AG09319 (cell line): Measurements from ENCODE around the gene PRPH.

Experiments
- DNase-seq: peaks from one replicate; pipeline ENCODE4 v3.0.0-alpha.2; 2010; ENCODE audit warnings: low read depth; ENCODE audit errors: extremely low read depth
- TF ChIP-seq, protein P1 (sequence below): IDR thresholded peaks from 2 replicates; pipeline ENCODE4 v1.5.1; 2011; ENCODE audit warnings: low read depth, mild to moderate bottlenecking, inconsistent platforms, low read length, moderate library complexity

PRPH gene

DNA sequence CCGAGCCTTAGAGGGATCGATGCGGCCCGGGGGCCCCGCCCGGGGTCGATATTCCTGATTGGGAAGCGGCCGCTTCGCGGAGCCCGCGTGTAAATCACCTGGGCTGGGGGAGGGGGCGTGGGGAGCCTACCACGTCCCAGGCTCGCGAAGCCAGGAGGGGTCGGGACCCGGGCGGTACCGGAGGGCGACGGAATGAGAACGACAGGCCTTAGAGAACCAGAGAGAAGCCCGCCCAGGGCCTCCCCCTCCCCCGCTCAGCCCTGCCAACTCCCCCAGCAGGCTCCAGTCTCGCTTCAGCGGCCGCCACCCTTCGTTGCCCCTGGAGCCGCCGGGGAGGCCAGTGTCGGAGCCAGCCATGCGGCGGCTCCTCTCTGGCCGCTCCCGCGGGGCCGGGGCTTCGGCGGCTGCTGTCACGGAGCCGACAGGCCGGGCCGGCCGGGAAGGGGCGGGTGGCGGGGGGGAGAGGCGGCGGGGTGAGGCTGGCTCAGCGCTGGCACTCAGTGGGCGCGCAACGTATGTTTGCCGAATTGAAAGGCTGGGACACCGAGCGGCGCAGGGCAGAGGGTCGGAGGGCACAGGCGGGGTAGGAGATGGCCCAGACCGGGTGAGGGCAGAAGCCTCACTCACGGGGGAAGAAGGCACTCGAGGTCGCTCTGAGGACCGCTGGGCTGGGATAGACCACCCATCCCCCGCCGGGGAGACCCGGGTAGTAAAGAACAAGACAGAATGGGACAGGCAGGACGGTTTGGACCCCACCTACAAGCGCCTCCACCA is 50.3 kb downstream of the PRPH start:
- TF ChIP-seq, protein P1, sequence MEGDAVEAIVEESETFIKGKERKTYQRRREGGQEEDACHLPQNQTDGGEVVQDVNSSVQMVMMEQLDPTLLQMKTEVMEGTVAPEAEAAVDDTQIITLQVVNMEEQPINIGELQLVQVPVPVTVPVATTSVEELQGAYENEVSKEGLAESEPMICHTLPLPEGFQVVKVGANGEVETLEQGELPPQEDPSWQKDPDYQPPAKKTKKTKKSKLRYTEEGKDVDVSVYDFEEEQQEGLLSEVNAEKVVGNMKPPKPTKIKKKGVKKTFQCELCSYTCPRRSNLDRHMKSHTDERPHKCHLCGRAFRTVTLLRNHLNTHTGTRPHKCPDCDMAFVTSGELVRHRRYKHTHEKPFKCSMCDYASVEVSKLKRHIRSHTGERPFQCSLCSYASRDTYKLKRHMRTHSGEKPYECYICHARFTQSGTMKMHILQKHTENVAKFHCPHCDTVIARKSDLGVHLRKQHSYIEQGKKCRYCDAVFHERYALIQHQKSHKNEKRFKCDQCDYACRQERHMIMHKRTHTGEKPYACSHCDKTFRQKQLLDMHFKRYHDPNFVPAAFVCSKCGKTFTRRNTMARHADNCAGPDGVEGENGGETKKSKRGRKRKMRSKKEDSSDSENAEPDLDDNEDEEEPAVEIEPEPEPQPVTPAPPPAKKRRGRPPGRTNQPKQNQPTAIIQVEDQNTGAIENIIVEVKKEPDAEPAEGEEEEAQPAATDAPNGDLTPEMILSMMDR: no peak

GRCh38 chr12:49345825-49346658 is 51.1 kb downstream of the PRPH start:
- TF ChIP-seq, protein P1: no peak
- DNase-seq: no peak

More for the DNA sequence above, 50.3 kb downstream of the PRPH start:
- DNase-seq: no peak

DNA sequence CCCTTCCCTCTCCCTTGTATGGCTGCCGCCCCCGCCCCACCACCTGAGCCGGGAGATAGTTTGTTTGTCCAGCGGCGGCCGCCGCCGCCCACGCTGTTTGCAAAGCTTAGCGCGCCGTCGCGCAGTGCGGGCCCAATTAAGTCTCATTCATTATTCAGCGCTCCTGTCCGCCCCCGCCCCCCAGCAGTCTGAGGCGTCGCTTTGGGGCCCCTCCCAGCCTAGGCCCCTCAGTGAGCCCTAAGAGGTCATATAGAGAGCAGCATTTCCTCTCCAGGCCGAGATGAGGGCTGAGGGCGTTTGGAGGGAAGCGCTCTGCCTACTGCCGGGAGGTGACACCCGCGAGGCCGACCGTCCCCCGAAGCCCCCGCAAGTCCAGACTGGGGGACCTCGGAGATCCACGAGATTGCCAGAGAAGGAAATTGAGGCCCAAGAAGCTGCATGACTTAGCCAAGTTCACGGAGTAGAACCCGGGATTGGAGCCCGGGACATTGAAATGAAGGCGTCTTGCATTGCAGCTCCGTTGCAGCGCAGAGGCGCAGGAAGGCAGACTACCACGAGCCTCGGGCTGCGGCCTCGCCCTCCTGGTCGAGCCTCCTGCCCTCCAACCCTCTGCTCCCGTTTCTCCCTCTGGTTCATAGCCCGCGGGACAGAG is 51.8 kb downstream of the PRPH start, which contains the start of gene DNAJC22:
Gene DNAJC22 (plus strand): TSS at position 230 of the 652 bp plus-strand sequence. CDS start 1,985 bp downstream, outside the sequence.
- TF ChIP-seq, protein P1: no peak
- no peak for DNase-seq

- DNase-seq: no peak
- TF ChIP-seq, protein P1: peak; percentile 88
Observed at GRCh38 chr12:49347311-49348193, 52.6 kb downstream of the PRPH start.
